ENCODE results near the gene MADCAM1. TPM values are rescaled to one million over a fixed set of nuclear protein-coding genes. Genes with fewer than 3 reads are reported as not detected.
A peak's percentile ranks its signal among the peaks of the same experiment; 100 is the strongest.

Gene MADCAM1
- total RNA-seq, 1 donor from 2014 or later, result 1.2 TPM

DNA sequence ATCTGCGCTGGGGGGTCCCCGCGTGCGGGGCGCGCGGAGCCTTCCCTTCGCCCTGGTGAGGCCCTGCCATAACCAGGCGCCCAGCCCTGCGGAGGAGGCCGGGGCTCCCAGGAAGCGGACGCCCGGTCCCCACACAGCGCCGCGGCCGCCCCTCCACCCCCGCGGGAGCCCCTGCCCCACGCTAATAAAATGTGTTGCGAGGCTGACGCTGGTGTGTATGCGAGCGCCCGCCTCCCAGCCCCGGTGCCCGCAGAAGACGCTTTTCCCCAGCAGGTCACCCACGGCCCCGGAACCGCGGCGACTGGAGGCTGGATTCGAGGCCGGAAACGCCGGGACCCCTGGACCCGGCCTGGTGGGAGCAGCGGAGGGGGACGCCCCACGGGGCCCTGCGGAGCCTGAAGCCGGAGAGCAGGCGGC is 23.2 kb downstream of the MADCAM1 start:
- H3K27me3 ChIP-seq, result no peaks in the 10 kb centered on the region
- no peaks in the 10 kb centered on the region for H3K4me1 ChIP-seq
- H3K36me3 ChIP-seq, result no peaks in the 10 kb centered on the region
- intact Hi-C loops (cut with DNase I), result no loop called here
- TF ChIP-seq, protein P1, sequence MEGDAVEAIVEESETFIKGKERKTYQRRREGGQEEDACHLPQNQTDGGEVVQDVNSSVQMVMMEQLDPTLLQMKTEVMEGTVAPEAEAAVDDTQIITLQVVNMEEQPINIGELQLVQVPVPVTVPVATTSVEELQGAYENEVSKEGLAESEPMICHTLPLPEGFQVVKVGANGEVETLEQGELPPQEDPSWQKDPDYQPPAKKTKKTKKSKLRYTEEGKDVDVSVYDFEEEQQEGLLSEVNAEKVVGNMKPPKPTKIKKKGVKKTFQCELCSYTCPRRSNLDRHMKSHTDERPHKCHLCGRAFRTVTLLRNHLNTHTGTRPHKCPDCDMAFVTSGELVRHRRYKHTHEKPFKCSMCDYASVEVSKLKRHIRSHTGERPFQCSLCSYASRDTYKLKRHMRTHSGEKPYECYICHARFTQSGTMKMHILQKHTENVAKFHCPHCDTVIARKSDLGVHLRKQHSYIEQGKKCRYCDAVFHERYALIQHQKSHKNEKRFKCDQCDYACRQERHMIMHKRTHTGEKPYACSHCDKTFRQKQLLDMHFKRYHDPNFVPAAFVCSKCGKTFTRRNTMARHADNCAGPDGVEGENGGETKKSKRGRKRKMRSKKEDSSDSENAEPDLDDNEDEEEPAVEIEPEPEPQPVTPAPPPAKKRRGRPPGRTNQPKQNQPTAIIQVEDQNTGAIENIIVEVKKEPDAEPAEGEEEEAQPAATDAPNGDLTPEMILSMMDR (IDR thresholded peaks at IDR 0.05), result no peak
- H3K27ac ChIP-seq, result no peak overlapping the region
- no peaks in the 10 kb centered on the region for H3K9me3 ChIP-seq
- DNase-seq (no peak), ATAC-seq (no peak)
- no peak overlapping the region for H3K4me3 ChIP-seq

GRCh38 chr19:522726-523125 is 26.4 kb downstream of the MADCAM1 start:
- DNase-seq, result no peak
- intact Hi-C loops (cut with DNase I), result no loop called here

GRCh38 chr19:524062-524674 is 27.9 kb downstream of the MADCAM1 start:
- DNase-seq, result no peak
- TF ChIP-seq, protein P1 (IDR thresholded peaks at IDR 0.05), result no peak
- Histone ChIP-seq H3K27ac (no peak overlapping the region), H3K9me3 (no peaks in the 10 kb centered on the region), H3K36me3 (no peaks in the 10 kb centered on the region), H3K27me3 (no peaks in the 10 kb centered on the region), H3K4me1 (no peaks in the 10 kb centered on the region), H3K4me3 (no peak overlapping the region)
- ATAC-seq, result peak; percentile 26
- intact Hi-C loops (cut with DNase I), result no loop called here

More at GRCh38 chr19:522726-523125, 26.4 kb downstream of the MADCAM1 start:
- no peaks in the 10 kb centered on the region for H3K36me3 ChIP-seq
- H3K27ac ChIP-seq, result no peak overlapping the region
- TF ChIP-seq, protein P1 (IDR thresholded peaks at IDR 0.05), result no peak
- H3K4me1 ChIP-seq, result no peaks in the 10 kb centered on the region
- H3K9me3 ChIP-seq, result no peaks in the 10 kb centered on the region
- ATAC-seq, result no peak
- no peaks in the 10 kb centered on the region for H3K27me3 ChIP-seq
- no peak overlapping the region for H3K4me3 ChIP-seq

DNA sequence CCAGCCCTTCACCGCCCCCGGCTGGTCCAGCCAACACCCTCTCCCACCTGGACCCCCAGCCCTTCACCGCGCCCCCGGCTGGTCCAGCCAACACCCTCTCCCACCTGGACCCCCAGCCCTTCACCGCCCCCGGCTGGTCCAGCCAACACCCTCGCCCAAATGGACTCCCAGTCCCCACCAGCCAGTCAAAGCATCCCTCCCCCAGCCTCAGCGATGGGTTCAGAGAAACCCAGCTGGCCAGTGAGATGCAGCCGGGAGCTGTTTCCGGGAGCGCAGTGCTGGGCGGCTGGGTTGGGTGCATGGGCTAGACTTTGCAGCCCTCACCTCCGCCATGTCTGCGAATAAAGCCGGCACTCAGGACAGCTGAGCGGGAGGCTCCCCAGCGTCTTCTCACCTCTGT is 28.7 kb downstream of the MADCAM1 start:
- no peak overlapping the region for H3K27ac ChIP-seq
- DNase-seq (no peak), ATAC-seq (no peak)
- H3K4me3 ChIP-seq, result no peak overlapping the region
- intact Hi-C loops (cut with DNase I), result no loop called here
- no peaks in the 10 kb centered on the region for H3K9me3 ChIP-seq
- H3K36me3 ChIP-seq, result no peaks in the 10 kb centered on the region
- TF ChIP-seq, protein P1 (IDR thresholded peaks at IDR 0.05), result no peak
- no peaks in the 10 kb centered on the region for H3K27me3 ChIP-seq
- H3K4me1 ChIP-seq, result no peaks in the 10 kb centered on the region

DNA sequence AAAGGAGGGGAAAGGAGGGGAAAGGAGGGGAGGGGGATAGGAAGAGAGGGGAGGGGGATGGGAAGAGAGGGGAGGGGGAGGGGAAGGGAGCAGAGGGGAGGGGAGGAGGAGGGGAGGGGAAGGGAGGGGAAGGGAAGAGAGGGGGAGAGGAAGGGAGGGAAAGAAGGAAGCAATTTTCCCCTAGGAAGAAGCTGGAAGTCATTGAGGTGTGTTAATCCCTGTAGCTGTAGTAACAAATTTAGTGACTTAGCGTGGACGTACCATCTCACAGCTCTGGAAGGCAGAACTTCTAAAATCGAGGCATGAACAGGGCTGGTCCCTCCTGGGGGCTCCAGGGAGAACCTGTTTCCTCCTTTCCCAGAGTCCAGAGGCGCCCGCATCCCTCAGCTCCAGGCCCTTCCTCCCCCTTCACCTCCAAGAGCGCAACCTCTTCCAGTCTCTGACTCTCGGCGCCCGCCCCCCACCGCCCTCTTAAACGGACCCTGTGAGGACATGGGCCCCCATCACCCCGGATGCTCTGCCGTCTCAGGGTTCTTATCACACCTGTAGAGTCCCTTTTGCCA is 29.7 kb downstream of the MADCAM1 start:
- no peaks in the 10 kb centered on the region for H3K36me3 ChIP-seq
- ATAC-seq (no peak), DNase-seq (no peak)
- H3K9me3 ChIP-seq, result no peaks in the 10 kb centered on the region
- H3K27me3 ChIP-seq, result no peaks in the 10 kb centered on the region
- H3K27ac ChIP-seq, result no peak overlapping the region
- TF ChIP-seq, protein P1 (IDR thresholded peaks at IDR 0.05), result no peak
- intact Hi-C loops (cut with DNase I), result no loop called here
- H3K4me1 ChIP-seq, result peaks cover 4% of the 10 kb centered on the region
- no peak overlapping the region for H3K4me3 ChIP-seq
